Fibroblast of mammary gland (primary cell): Measurements from ENCODE around the gene ZNF184.

ENCODE experiments used
- DNase-seq: peaks from one replicate; pipeline ENCODE4 v3.0.0-alpha.2; 2010; ENCODE audit warnings: low read depth
- H3K4me3 ChIP-seq: 2 replicates; pipeline ENCODE4 v1.5.1; 2011; ENCODE audit warnings: low read depth, mild to moderate bottlenecking, low read length, moderate library complexity; ENCODE audit not compliant: control insufficient read depth
- TF ChIP-seq, protein P1 (sequence below): conservative IDR thresholded peaks from 2 replicates; pipeline ENCODE4 v1.5.1; 2011; ENCODE audit warnings: low read depth, low read length, inconsistent platforms; ENCODE audit not compliant: control insufficient read depth, insufficient read depth

ZNF184 gene

DNA sequence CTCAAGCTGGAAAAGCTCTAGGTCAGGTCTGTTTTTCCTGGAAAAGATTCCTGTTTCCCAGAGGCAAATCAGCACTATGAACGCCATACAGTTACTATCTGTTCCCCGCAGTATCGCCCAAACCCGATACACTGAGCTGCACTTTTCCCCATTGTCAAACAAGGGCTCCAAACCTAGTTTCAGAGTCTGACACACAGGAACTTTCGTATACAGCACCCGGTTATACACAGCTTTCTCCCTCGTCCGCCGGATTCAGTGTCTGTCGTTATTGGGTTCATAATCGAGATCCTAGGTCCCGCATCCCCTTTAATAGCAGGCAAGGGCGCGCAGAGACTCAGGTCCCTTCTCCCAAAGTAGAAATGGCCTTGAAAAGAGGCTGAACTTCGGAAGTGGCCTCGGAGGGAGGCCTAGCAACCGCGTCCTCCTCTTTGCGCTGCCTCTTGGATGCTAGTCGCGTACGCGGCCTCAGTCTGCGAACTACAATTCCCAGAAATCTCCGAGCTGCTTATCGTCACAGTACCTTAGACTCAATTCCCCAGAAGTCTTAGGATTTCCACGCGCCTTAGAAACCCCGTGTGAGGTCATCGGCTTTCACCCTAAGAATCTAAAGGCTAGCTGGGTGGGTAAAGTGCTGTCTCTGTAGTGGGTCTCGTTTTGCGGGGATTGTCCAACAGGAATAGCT, 50.1 kb downstream of the ZNF184 start:
- TF ChIP-seq, protein P1, sequence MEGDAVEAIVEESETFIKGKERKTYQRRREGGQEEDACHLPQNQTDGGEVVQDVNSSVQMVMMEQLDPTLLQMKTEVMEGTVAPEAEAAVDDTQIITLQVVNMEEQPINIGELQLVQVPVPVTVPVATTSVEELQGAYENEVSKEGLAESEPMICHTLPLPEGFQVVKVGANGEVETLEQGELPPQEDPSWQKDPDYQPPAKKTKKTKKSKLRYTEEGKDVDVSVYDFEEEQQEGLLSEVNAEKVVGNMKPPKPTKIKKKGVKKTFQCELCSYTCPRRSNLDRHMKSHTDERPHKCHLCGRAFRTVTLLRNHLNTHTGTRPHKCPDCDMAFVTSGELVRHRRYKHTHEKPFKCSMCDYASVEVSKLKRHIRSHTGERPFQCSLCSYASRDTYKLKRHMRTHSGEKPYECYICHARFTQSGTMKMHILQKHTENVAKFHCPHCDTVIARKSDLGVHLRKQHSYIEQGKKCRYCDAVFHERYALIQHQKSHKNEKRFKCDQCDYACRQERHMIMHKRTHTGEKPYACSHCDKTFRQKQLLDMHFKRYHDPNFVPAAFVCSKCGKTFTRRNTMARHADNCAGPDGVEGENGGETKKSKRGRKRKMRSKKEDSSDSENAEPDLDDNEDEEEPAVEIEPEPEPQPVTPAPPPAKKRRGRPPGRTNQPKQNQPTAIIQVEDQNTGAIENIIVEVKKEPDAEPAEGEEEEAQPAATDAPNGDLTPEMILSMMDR = no peak
- peak overlapping the region; percentile 11 for H3K4me3 ChIP-seq
- peak; percentile 45 for DNase-seq

GRCh38 chr6:27419363-27419762, 53.5 kb downstream of the ZNF184 start:
- no peak for DNase-seq
- TF ChIP-seq, protein P1 = no peak
- H3K4me3 ChIP-seq = no peak overlapping the region

DNA sequence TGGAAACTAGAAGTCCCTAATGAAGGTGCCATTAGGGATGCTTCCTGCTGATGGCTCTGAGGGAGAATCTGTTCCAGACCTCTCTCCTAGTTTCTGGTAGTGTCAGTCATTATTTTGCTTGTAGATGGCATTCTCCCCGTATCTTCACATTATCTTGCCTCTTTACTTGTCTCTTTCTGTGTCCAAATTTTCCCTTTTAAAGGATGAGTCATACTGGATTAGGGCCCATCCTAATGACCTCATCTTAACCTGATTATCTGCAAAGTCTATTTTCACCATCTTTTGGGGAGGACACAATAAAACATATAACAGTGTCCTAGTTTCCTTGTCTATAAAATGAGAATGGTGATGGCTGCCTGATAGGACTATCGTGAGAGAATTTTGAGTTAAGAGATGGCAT, 57.0 kb downstream of the ZNF184 start:
- TF ChIP-seq, protein P1 = no peak
- DNase-seq = peak; percentile 21
- no peak overlapping the region for H3K4me3 ChIP-seq

GRCh38 chr6:27414996-27415395, 57.9 kb downstream of the ZNF184 start:
- H3K4me3 ChIP-seq = no peak overlapping the region
- peak; percentile 43 for DNase-seq
- TF ChIP-seq, protein P1 = no peak

DNA sequence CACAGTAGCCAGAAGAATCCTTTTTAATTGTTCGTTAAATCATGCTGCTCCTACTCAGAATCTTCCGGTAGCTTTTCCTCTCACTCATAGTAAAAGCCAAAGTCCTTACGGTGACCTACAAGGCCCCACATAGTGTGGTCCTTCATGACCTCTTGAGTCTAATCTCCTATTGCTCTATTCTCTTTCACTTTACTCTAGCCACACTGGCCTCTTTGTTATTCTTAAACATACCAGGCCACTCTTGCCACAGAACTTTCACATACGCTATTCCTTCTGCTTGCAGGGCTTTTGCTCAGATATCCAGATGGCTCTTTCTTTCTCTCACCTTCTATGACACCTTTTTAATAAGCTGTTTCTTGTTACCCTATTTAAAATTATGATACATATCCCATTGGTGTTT, 58.6 kb downstream of the ZNF184 start:
- H3K4me3 ChIP-seq = no peak overlapping the region
- TF ChIP-seq, protein P1 = no peak
- DNase-seq = no peak

DNA sequence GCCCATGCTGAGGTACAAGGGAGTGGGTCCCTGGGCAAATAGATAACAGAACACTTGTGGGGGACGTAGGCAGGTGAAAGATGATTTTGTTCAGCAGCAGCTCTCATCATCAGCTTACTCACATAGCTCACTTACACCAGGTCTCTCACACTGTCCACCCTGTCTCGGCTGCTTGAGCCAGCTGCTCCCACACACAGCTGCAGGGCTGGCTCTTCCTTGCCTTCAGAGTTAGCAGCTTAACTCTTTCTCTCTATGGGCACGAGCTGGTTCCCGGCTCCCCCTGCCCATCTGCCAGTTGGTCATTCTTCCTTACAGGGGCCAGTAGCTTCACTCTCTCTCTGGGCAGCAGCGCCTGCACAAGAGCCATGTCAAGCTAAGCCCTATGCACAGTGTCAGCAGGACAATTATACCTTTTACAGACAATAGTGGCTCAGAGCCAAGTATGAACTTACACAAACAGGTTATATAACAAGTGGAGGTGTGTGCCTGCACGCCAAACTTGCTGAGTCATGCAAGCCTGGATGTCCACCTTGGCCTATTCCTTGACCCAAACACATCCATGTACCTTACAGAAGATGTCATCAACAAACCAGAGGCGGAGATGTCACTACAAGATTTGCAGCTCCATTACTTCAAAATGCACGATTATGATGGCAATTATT, 65.6 kb downstream of the ZNF184 start:
- DNase-seq = no peak
- no peak overlapping the region for H3K4me3 ChIP-seq
- TF ChIP-seq, protein P1 = no peak
